HG02678 (cell line): ENCODE data around the gene TSC2.

ENCODE experiments used
- ATAC-seq: cut with Tn5 transposase; IDR thresholded peaks from one replicate; pipeline ENCODE4 v1.9.1; 2021; ENCODE audit warnings: mild to moderate bottlenecking, moderate library complexity; ENCODE audit not compliant: unreplicated experiment

TSC2 gene

GRCh38 chr16:2047330-2048115 lies at the start of gene TSC2, which contains the start of gene NTHL1:
TSC2 (plus strand) TSS chr16:2047985; CDS start chr16:2048616, 631 bp downstream.
NTHL1 (minus strand) TSS chr16:2047834; CDS start chr16:2047823, 11 bp downstream.
- peak; percentile 89 for ATAC-seq

- no peak for ATAC-seq
These were observed 49.4 kb upstream of the TSC2 start for GRCh38 chr16:1998360-1998835.

DNA sequence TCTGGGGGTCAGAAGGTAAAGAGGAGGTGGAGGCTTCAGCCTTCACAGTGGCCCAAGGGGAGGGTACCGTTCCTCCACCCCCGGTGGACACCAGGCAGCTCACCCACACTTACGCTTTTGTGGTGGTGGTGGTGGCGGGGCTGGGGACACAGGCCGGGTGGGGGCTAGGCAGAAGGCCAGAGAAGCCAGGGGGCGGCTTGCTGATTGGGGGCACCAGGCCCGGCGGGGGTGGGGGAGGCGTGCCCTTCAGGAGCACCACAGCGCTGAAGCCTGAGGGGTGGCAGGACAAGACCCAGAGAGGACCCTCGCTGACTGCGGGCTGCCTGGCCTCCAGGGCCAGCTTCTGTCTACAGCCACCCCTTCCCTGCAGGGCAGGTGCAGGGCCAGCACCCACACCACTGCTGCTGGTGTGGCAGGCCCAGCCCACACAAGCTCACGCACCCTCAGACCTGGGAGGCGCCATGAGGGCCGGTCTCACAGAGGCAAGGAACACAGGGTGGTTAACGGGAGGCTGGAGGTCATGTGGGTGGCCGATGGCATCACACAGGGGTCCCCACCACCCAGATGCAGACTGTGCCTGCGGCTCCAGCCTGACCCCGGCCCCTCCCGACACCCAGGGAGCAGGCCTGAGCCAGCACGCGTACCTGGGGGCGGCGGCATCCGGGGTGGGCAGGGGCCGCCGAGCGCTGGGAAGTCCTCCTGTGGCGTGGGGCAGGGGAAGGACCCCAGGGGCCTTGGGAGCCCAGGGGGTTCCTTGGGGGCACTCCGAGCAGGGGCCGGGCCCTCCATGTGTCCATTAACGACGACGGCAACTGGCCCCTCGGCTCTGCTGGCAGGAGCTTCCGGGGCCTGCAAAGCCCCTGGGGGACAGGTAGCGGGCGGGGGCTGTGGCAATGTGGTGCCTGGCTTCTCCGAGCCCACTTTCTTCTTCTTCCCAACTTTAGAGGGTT lies 48.7 kb upstream of the TSC2 start:
- no peak for ATAC-seq

DNA sequence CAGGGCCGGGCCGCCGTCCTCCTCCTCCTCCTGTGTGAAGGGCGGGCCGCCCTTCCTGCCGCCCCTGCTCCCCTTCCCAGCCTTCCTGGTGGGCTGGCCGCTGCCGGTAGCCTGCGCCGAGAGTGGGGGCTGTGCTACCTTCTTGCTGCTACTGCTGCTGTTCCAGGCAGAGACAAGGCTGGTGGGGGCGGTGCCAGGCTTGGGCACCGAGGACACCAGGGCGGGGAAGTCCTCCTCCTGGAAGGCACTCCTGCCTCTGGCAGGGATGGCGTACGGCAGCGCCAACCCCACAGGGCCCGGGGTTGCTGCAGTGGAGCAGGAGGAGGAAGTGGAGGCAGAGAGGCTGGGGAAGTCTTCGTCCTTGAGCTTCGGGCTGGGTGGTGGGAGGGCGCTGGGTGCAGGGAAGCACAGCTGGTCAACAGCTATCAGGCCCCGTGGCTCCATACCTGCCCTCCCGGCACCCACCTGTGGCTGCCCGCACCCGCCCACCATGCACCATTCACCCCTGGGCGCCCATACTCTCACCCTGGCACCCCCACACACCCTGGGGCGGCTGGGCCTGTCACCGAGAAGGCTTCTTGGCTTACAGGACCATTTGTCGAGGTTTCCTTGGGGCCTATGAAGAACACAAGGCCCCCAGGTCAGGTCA lies 47.8 kb upstream of the TSC2 start:
- ATAC-seq = no peak

DNA sequence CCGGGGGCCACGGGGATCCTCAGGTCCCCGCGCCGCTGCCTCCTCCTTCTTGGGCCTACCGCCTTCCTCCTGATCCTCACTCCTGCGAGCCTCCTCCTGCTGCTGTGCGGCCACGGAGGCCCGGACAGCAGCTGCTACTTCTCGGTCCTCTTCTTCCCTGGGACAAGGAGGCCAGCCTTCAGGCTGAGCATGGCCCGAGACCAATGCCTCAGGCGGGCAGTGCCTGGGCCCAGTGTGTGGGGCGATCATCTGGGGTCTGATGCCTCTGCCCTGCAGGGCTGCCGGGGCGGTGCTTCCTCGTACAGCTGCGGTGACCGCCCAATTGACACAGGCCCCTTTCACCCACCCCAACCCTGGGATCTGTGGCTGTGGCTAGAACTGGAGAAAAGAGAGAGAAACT lies 46.8 kb upstream of the TSC2 start:
- ATAC-seq = no peak

GRCh38 chr16:2001456-2002355 lies 46.1 kb upstream of the TSC2 start:
- no peak for ATAC-seq

DNA sequence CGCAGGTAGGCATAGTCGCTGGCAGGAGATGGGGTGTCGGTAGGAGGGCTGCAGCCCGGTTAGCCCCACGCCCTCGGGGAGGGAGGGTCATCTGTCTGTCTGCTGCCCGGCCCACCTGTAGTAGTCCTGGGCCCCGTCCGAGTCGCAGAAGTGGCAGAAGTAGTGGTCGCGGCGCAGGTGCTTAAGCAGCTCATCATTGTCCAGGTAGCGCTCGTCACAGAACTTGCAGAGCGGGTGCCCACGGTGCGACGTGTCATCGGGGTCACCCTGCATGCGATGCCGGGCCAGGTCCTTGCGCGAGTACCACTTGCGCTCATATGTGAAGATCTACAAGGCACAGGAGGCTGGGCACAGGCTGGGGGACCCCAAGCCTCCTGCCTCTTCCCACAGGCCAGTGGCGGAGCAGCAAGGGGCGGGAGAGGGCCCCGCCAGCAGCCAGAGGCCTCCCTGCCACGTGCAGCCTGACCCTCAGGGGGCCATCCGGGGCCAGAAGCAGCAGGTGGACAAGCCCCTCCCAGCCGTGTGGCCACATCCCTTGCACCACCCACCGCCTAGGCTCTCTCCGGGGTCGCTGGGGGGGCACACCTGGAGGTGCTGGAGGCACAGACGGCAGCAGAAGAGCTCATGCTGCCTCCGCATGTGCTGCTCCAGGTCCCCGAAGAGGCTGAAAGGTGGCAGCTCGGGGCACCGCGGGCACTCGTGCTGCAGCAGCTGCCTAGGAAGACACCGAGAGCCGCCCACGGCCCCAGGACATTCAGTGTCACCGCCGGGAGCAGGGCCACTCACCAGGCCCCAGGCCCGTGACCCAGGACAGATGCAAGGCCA lies 45.2 kb upstream of the TSC2 start:
- ATAC-seq = no peak

- no peak for ATAC-seq
These were observed 44.5 kb upstream of the TSC2 start for GRCh38 chr16:2003231-2003826.

DNA sequence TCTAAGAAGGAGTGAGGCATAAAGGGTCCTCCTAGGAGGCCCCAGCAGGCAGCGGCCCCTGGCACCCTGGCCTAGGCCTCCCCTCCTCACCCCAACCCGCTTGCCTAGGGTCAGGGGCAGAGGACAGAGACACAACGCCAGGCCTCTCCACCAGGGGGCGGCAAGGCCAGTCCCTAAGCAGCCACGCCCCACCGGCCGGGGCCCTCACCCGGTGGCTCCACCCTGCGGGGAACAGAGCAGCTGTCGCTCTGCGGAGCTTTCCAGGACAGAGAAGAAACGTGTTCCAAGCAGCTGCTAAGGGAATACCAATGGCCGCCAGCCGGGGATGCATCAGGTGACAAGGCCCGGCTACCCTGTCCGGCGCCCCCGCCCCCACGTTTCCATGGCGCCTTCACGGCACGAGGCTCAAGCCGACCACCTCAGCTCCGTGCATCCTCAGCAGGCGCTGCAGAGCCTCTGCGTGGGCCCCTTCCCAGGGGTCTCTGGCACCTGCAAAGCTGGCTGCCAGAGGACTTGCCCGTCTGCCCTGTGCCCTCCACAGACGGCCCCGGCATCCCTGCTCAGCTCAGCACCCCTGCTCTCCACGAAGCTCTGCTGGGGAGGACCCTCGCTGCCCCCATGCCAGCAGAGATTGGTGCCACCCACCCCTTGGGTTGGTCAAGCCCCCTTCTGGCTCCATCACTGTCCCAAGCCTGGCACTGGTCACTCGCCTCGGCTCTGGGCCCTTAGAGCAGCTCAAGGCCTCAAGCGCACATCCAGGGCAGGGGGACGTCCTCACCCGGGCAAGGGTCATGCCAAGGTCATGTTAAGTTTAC lies 43.8 kb upstream of the TSC2 start:
- peak; percentile 67 for ATAC-seq

- ATAC-seq = no peak
These were observed 42.8 kb upstream of the TSC2 start for GRCh38 chr16:2004795-2005517.

DNA sequence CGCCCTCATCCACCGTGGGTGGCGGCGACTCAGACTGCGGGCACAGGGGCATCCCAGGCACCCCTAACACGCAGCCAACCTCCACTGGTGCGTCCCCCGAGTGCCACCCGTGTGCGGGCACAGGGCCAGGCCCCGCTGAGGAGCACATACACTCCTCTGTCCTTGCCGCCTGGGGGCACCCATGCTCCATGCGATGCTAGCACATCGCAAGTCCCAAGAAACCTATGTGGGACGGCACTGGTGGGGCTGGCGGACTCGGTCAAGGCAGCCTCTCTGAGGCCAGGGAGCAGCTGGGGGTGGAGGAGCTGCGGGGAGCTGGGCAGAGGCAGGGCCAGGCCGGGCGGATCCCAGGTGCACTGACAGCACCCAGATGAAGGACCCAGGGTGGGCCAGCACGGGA lies 42.1 kb upstream of the TSC2 start:
- ATAC-seq = no peak

GRCh38 chr16:2006317-2006716 lies 41.5 kb upstream of the TSC2 start:
- ATAC-seq = no peak

- ATAC-seq = no peak
These were observed 40.5 kb upstream of the TSC2 start for GRCh38 chr16:2007081-2007836.

- no peak for ATAC-seq
These were observed 39.7 kb upstream of the TSC2 start for GRCh38 chr16:2008009-2008526.

DNA sequence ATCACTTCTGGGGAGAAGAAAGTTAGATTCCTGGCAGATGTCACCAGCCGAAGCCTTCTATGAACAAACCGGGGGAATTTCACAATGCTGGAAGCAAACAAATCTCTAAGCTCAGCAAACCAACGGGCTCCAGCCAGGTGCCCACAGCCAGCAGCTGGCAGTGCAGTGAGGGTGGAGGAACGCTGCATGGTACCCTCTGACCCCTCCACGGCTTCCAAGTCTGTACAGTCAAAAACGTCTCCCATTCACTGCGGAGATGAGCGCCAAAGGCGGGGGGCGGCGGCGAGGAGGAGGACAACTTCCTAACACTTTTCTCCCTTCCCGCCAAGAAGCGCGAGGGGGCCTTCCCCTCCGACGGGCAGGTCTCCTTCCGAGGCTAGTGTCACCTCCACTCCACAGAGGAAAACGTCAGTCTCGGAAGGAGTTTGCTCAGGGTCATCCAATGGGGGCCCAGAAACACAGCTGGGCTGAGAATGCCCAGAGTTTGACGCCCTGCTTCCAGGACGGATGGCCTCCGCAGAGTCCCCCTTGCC lies 39.1 kb upstream of the TSC2 start:
- ATAC-seq = no peak

DNA sequence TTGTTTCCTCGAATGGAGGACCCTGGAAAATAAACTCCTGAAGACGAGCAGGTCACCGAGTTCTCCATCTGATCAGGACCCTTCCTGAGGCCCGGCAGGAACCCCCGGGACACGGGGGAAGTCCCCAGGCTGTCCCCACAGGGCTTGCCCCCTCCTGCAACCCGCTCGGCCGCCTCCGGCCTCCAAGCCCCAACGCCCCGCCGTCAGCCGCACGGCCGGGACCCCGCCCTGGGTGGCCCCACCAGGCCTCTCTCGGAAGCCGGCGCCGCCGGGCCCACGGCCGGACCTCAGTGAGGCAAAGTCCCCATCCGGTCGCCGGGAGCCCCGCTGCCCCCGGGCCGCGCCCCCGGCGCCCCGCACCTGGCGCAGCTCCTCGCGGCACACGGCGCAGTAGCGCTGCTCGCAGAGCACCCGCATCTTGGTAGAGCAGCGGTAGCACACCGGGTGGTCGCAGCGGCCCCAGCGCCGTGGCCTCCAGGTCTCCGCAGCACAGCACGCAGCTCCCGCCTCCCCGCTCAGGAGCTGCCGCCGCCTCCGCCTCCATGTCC lies 38.5 kb upstream of the TSC2 start:
- peak; percentile 28 for ATAC-seq
